Lung microvascular endothelial cell (primary cell): ENCODE results near the gene WDFY2. TPM values are rescaled to one million over a fixed set of nuclear protein-coding genes. Genes with fewer than 3 reads are reported as not detected.

Experiments
- DNase-seq, 2 donors: peaks; one replicate each; pipeline versions ENCODE4 v3.0.0 to v3.0.0-alpha.2; 2010; ENCODE audit warnings: low read depth in 2 of 2
- total RNA-seq: library from RNA; depleted of rRNA; stranded (reverse); fragments of >200 nt; gene quantifications from 2 replicates; pipeline ENCODE4 v1.2.1, GENCODE V29; 2014

WDFY2 gene
- total RNA-seq, 1 donor from 2014 or later, result 4.4 TPM

- no peak for DNase-seq
Observed at GRCh38 chr13:51816604-51817249, 232.5 kb downstream of the WDFY2 start.

Other genes starting within 250 kb of the WDFY2 start
- gene SERPINE3, start 244.8 kb upstream of the WDFY2 start, total RNA-seq, result not detected in 2 replicates
- gene INTS6, start 131.4 kb upstream of the WDFY2 start, total RNA-seq, result 24.8 and 34.3 TPM in 2 replicates
- 5.4 and 9.9 TPM in 2 replicates for gene DHRS12, start 219.7 kb downstream of the WDFY2 start, total RNA-seq